ENCODE data around the gene MATN3. TPM values are rescaled to one million over a fixed set of nuclear protein-coding genes. Genes with fewer than 3 reads are reported as not detected.
"Not testable (repeated sequence)": the region's sequence is repeated elsewhere in the genome, so short reads cannot be mapped to it uniquely, and the experiment has no call there.

MATN3 gene
- total RNA-seq, 1 experiment from 2014 or later: 13.5 TPM

DNA sequence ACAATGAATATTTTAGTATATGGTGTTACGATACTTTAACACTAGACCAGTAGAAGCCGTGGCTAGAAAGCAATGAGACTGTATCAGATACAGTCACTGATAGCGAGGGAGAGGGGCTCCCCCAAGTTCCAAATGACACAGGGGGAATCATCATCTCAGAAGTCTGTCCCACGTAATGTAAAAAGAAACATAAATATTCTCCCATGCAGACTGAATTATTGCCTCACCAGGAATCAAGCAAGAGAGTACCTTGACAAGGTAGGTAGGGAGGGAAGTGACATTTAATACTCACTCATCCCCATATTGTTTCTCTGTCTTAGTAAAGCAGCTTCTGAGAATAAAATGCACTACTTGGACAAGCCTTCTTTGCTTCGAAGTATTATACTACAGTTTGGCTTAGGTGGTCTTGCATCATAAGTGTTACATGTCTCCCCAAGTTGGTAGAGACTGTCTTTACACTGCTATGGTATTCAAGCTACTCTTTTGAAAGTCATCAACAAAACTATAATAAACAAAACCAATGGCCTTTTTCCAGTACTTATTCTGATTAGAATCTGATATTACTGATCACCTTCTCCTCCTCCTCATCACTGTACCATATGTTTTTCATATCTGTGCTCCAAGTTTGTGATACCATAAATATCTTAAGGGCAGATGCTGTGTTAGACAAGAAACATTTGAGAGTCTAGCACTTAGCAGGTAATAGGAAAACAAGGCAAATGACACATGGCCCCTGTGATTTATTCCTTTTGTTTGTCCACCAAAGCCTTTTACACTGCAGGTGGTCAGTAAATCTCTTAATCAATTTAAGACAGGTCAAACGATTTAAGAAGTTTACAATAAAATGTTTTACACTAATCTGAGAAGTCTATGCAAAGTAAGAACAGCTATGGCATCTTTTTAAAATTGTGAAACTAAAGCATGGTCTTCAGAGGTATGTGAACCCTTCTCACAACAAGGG lies 36.3 kb upstream of the MATN3 start:
- Histone ChIP-seq H3T11ph (ENCODE audit: low read length) (no peak overlapping the region), H3K9me3 (ENCODE audit: control insufficient read depth, low read depth, low read length) (no peaks in the 10 kb centered on the region), H2AFZ (ENCODE audit: low read length) (no peak overlapping the region), H2BK15ac (ENCODE audit: low read depth, low read length) (no peak overlapping the region), H3K79me2 (ENCODE audit: insufficient read depth, low read length) (peaks cover 33% of the 10 kb centered on the region; the same call in 1 of the 2 replicates), H2BK5ac (ENCODE audit: insufficient read length, low read length) (no peak overlapping the region), H4K5ac (ENCODE audit: insufficient read length, low read depth, low read length) (no peak overlapping the region), H3K9ac (ENCODE audit: extremely low read depth, insufficient read length, low read length) (peak overlapping the region; percentile 86), H3K79me1 (ENCODE audit: insufficient read depth, low read depth, low read length, poor library complexity, severe bottlenecking) (no peaks in the 10 kb centered on the region), H3K27me3 (ENCODE audit: insufficient read depth, low read length) (no peaks in the 10 kb centered on the region), H3K14ac (ENCODE audit: insufficient read depth, low read length) (no peak overlapping the region), H3K23me2 (ENCODE audit: insufficient read length, low read depth, low read length, poor library complexity, severe bottlenecking) (peaks cover 8% of the 10 kb centered on the region), H3K27ac (ENCODE audit: insufficient read length, low read depth, low read length) (no peak overlapping the region), H3K4me2 (ENCODE audit: insufficient read depth, insufficient read length, low read length) (peak overlapping the region; percentile 93), H2AK5ac (ENCODE audit: insufficient read length, low read length) (no peak overlapping the region), H3K18ac (ENCODE audit: insufficient read length, low read depth, low read length) (no peak overlapping the region), H4K91ac (ENCODE audit: insufficient read length, low read depth, low read length) (no peak overlapping the region), H2BK20ac (ENCODE audit: low read depth, low read length, poor library complexity, severe bottlenecking) (no peak overlapping the region), H3K4ac (ENCODE audit: low read depth, low read length) (no peak overlapping the region), H2BK12ac (ENCODE audit: insufficient read length, low read depth, low read length) (no peak overlapping the region), H3K56ac (ENCODE audit: insufficient read length, low read depth, low read length) (no peak overlapping the region), H4K20me1 (ENCODE audit: control insufficient read depth, insufficient read depth, insufficient read length) (no peaks in the 10 kb centered on the region), H3K23ac (ENCODE audit: insufficient read length, low read depth, low read length) (no peak overlapping the region), H2BK120ac (ENCODE audit: low read depth, low read length, poor library complexity, severe bottlenecking) (no peak overlapping the region), H3K4me1 (ENCODE audit: insufficient read depth, low read length) (no peaks in the 10 kb centered on the region; the same call in none of the 2 replicates), H4K8ac (replicated peaks; ENCODE audit: insufficient read length, low read depth, low read length) (no peak overlapping the region)
- H3K4me1 Mint-ChIP-seq: peaks cover 20 to 38% of the 10 kb centered on the region in 2 experiments
- no peaks in the 10 kb centered on the region for H3K9me3 Mint-ChIP-seq
- peak overlapping the region in 1 of 2 experiments; percentile 30; a peak in 1 of 5 replicates for H3K4me3 Mint-ChIP-seq
- TF ChIP-seq, protein P1, sequence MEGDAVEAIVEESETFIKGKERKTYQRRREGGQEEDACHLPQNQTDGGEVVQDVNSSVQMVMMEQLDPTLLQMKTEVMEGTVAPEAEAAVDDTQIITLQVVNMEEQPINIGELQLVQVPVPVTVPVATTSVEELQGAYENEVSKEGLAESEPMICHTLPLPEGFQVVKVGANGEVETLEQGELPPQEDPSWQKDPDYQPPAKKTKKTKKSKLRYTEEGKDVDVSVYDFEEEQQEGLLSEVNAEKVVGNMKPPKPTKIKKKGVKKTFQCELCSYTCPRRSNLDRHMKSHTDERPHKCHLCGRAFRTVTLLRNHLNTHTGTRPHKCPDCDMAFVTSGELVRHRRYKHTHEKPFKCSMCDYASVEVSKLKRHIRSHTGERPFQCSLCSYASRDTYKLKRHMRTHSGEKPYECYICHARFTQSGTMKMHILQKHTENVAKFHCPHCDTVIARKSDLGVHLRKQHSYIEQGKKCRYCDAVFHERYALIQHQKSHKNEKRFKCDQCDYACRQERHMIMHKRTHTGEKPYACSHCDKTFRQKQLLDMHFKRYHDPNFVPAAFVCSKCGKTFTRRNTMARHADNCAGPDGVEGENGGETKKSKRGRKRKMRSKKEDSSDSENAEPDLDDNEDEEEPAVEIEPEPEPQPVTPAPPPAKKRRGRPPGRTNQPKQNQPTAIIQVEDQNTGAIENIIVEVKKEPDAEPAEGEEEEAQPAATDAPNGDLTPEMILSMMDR (conservative IDR thresholded peaks at IDR 0.05): no peak
- peak overlapping the region; percentile 1 to 93 (median 63); a peak in 5 of 7 replicates for H3K27ac Mint-ChIP-seq
- WGBS (ENCODE audit: extremely low coverage, insufficient read length, low lambda C conversion rate): no CpG with 5 or more reads among the region's 6 CpGs
- no peaks in the 10 kb centered on the region; the same call in 1 of the 2 replicates for H3K27me3 Mint-ChIP-seq (ENCODE audit: low read depth)
- peaks cover 0 to 12% (median 6%) of the 10 kb centered on the region in 3 experiments; a peak in 3 of 7 replicates for H3K36me3 Mint-ChIP-seq (ENCODE audit: insufficient read depth in 1 of 3, low read depth in 3 of 3)
- DNase-seq: no peak

DNA sequence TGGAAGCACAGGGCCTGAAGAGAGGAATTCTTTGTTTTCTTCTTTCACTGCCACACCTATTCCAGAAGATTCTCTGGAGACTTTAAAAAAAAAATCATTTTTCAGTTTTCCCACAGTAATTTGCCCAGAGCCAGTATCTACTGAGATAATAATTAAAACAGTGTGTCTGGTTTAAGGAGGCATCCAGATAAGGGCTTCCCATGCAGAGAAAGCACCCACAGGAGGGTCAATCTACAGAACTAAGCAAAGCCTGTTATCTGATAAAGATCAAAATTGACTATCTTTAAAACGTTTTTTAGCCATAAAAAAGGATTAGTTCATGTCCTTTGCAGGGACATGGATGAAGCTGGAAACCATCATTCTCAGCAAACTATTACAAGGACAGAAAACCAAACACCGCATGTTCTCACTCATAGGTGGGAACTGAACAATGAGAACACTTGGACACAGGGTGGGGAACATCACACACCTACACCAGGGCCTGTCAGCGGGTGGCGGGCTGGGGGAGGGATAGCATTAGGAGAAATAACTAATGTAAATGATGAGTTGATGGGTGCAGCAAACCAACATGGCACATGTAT lies 33.3 kb upstream of the MATN3 start:
- H3K79me1 ChIP-seq (ENCODE audit: insufficient read depth, low read depth, low read length, poor library complexity, severe bottlenecking); H3T11ph ChIP-seq (ENCODE audit: low read length); H2AK5ac ChIP-seq (ENCODE audit: insufficient read length, low read length); H4K8ac ChIP-seq (replicated peaks; ENCODE audit: insufficient read length, low read depth, low read length); H3K23me2 ChIP-seq (ENCODE audit: insufficient read length, low read depth, low read length, poor library complexity, severe bottlenecking); H2BK15ac ChIP-seq (ENCODE audit: low read depth, low read length); H2BK12ac ChIP-seq (ENCODE audit: insufficient read length, low read depth, low read length); H3K27me3 ChIP-seq (ENCODE audit: insufficient read depth, low read length); H4K91ac ChIP-seq (ENCODE audit: insufficient read length, low read depth, low read length); H3K9me3 ChIP-seq (ENCODE audit: control insufficient read depth, low read depth, low read length); H3K4me3 Mint-ChIP-seq; H4K20me1 ChIP-seq (ENCODE audit: control insufficient read depth, insufficient read depth, insufficient read length); H3K4me2 ChIP-seq (ENCODE audit: insufficient read depth, insufficient read length, low read length); H3K27ac ChIP-seq (ENCODE audit: insufficient read length, low read depth, low read length); DNase-seq; H3K9ac ChIP-seq (ENCODE audit: extremely low read depth, insufficient read length, low read length); H2BK20ac ChIP-seq (ENCODE audit: low read depth, low read length, poor library complexity, severe bottlenecking); H3K4ac ChIP-seq (ENCODE audit: low read depth, low read length); H3K18ac ChIP-seq (ENCODE audit: insufficient read length, low read depth, low read length); H3K4me1 ChIP-seq (ENCODE audit: insufficient read depth, low read length); H3K14ac ChIP-seq (ENCODE audit: insufficient read depth, low read length); H2BK5ac ChIP-seq (ENCODE audit: insufficient read length, low read length); H3K56ac ChIP-seq (ENCODE audit: insufficient read length, low read depth, low read length); H2AFZ ChIP-seq (ENCODE audit: low read length); H4K5ac ChIP-seq (ENCODE audit: insufficient read length, low read depth, low read length); H3K27ac Mint-ChIP-seq; H2BK120ac ChIP-seq (ENCODE audit: low read depth, low read length, poor library complexity, severe bottlenecking); H3K9me3 Mint-ChIP-seq; H3K23ac ChIP-seq (ENCODE audit: insufficient read length, low read depth, low read length); H3K27me3 Mint-ChIP-seq (ENCODE audit: low read depth): not testable (repeated sequence)
- H3K79me2 ChIP-seq (ENCODE audit: insufficient read depth, low read length): peaks cover 41% of the 10 kb centered on the region; the same call in 1 of the 2 replicates
- H3K36me3 Mint-ChIP-seq (ENCODE audit: insufficient read depth in 1 of 3, low read depth in 3 of 3): peaks cover 2 to 18% (median 7%) of the 10 kb centered on the region in 3 experiments; a peak in 5 of 7 replicates
- WGBS (ENCODE audit: extremely low coverage, insufficient read length, low lambda C conversion rate): no CpG with 5 or more reads among the region's 4 CpGs
- peaks cover 20 to 41% of the 10 kb centered on the region in 2 experiments for H3K4me1 Mint-ChIP-seq

Data from H9 (cell line).